ENCODE measurements around the gene MCM3AP.
A peak's percentile ranks its signal among the peaks of the same experiment; 100 is the strongest.

The MCM3AP gene
- total RNA-seq: 189 to 261 (median 235) reads per million in 4 experiments

- no peak for DNase-seq
Observed at GRCh38 chr21:46285206-46285661, at the start of gene MCM3AP. Gene MCM3AP, minus strand, starts transcription at chr21:46285611. Its CDS starts 325 bp downstream, at chr21:46285286.

DNA sequence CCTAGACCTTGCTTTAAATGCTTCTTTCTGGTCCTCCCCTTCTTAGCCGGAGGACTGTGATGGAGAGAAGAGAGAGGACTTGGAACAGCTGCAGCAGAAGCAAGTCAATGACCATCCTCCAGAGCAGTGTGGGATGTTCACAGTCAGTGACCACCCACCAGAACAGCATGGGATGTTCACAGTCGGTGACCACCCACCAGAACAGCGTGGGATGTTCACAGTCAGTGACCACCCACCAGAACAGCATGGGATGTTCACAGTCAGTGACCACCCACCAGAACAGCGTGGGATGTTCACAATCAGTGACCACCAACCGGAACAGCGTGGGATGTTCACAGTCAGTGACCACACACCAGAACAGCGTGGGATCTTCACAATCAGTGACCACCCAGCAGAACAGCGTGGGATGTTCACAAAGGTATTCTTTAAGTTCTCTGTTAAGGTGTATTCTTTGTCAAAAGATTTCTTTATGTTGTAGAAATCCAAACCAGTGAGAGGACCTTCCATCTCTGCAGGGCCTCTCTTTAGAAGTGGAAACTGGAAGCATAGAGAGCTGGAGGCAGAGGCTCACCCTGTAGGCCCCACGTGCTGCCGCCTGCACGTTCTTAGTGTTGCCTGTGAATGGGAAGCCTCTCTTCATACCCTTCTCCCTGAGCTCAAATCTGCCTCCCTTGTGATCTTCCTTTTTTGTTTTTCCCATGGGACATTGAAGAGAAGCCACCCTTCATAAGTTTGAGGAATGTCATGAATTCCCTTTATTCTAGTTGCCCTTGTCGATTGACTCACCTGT is 49.1 kb upstream of the MCM3AP start:
- DNase-seq: no peak

GRCh38 chr21:46329796-46330195 is 44.4 kb upstream of the MCM3AP start:
- no peak for DNase-seq

DNA sequence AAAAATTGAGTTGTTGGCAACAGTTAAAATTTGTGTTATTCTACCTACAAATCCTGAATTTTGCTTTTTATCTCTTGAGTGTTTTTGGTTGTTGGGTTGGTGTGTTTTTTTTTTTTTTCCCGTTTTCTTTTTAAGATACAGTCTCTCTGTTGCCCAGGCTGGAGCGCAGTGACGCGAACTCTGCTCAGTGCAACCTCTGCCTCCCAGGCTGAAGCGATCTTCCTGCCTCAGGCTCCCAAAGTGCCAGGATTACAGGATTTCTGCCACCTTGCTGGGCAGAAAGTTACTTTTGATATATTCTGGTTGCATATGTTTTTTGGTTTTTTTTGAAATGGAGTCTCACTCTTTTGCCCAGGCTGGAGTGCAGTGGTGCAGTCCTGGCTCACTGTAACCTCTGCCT is 42.7 kb upstream of the MCM3AP start:
- DNase-seq: no peak

DNA sequence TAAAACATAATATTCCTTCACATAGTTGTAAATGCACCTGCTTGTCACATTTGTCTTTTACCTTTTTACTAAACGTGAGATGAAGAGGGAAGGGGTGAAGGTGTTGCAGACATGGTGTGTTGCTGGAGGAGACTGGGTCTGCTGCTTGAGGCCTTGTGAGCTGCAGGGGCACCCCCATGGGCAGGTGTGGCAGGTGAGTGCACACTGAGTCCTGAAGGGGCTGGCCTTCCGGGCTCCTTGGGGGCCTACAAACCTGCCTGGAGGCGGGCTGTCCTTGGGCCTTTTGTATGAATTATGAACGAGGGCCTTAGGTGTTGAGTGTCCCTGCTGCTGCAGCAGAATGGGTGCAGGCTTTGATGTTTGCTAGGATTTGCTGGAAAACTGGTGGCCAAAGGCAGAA is 42.3 kb upstream of the MCM3AP start:
- no peak for DNase-seq

DNA sequence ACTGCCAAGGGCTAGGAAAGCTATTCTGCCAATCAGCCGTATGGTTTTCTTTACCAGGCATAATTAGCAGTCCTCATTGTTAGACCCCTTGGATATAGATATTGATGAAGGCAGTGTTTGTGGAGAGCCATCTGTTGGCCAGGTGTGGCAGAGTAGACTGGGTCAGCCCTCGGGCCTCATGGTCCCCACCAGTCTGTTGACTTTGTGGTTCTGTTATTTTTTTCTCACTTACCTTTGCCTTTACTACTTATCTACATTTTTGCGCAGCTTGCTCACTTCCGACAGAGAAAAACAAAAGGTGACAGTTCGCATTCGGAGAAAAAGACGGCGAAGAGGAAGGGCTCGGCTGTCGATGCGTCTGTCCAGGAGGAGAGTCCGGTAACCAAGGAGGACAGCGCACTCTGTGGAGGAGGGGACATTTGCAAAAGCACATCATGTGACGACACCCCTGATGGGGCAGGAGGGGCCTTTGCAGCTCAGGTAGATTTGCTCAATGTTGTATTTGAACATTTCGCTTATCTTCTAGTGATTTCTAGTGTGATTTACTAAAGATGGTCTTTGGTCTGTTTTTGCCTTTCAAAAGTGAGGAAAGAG is 40.8 kb upstream of the MCM3AP start:
- no peak for DNase-seq

DNA sequence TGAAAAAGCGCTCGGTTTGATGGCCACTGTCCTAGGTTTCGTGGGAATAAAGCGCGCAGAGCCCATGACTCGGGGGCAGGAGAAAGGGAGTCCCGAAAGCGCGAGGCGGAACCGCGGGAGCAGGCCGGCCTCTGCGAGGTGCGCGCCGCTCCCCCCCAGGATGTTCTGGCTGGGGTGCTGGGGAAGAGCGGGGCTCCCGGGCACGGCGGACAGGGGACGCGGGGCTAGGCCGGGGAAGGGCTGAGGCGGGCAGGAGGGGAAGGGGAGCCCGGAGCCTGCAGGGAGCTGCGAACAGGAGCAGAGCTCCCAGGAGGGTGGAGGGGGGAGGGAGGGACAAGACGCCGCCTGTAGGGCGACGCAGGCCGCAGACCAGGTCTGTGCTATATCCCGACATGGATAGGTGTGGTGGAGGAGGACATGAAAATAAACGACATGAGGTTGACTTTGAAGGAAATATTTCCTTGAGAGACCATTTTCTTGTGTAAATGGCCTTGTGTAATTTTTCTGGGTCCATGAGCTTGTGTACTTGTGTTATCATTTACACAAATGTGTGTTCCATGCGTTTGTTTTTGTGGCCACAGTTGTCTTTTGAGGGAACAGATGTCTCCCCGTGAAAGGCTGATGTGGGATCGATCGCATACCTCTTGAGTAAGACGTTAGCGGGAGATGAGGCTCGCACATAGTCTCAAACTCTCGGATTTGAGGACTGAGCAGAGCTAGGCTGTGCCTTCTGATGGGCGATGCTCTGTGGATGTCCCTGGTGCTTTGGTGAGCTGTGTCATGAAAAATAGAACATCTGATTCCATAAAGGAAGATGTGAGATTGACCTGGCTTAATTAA is 39.9 kb upstream of the MCM3AP start:
- peak; percentile 25 for DNase-seq

- peak; percentile 87 for DNase-seq
Observed at GRCh38 chr21:46324390-46325072, 39.1 kb upstream of the MCM3AP start.

GRCh38 chr21:46323710-46324389 is 38.4 kb upstream of the MCM3AP start, which contains the start of the genes C21orf58 and PCNT:
Gene C21orf58, minus strand, starts transcription at chr21:46323870. Its CDS starts 1,132 bp downstream, at chr21:46322738.
Gene PCNT, plus strand, starts transcription at chr21:46324156. Its CDS starts 73 bp downstream, at chr21:46324229.
- DNase-seq: peak; percentile 96

DNA sequence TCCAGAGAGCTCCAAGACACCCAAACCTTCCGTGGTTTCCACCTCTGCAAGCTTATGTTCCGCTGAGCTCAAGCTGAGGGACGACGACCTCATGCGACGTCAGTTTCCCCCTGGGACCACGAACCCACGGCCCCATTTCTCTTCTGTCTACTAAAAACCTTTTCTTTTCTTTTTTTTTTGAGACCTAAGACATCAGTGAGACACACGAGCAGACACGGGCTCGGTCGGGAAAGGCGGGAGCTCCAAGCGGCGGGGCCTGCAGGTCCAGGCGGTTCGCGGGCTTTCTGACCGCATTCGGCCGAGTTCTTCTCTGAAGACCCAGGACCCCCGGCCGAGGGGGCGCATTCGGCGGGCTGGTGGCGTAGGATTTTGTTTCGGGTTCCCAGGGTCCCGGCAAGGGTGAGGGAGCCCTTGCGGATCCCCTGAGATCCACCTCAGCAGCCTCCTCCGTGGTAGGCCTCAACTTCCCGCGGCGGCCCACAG is 37.9 kb upstream of the MCM3AP start:
- no peak for DNase-seq

- no peak for DNase-seq
Observed at GRCh38 chr21:46322351-46323226, 37.2 kb upstream of the MCM3AP start.

- DNase-seq: no peak
Observed at GRCh38 chr21:46320331-46320801, 35.0 kb upstream of the MCM3AP start.

DNA sequence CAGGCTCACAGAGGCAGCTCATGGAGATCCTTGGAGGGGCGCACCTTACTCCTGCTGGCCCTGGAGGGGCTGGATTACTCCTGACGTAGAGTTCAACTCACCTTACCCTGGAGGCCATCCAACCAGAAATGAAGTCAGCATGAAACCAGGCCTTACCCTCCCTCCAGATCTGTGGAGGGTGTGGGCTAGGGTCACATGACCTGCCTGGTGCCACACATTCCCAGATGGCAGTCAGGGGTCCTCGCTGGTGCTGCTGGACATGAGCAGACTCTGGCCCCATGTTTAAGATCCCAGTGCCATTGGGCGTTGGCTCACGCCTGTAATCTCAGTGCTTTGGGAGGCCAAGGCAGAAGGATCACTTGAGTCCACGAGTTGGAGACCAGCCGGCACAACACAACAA is 33.8 kb upstream of the MCM3AP start:
- no peak for DNase-seq

- DNase-seq: no peak
Observed at GRCh38 chr21:46318464-46318845, 33.0 kb upstream of the MCM3AP start.

GRCh38 chr21:46317710-46318463 is 32.5 kb upstream of the MCM3AP start:
- DNase-seq: no peak

DNA sequence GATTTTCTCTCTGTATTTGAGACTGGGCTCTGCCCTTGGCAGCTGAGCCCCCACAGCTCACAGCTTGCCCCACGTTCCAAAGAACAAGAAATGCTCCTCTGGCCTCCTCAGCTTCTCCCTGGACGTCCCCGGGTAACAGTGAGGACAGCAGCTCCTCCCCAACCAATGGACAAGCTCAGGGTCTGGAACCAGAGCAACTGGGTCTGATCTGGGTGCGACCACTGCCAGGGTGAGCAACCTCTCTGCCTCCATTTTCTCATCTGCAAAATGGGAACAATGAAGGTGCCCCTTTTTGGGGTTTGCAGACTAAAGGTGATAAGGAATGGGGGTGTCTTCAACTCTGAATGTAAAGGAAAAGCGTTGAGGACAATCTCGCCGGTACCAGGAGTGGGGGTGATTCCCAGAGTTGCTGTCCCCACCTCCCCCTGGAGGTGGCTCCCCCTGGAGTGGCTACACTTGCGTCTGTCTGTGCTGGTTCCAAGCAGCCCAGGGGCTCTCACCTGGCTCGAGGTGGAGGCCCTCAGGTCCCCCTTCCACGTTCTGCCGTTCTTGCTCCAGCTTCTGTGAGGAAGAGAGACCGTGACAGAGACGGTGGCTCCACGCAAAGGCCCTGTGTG is 31.4 kb upstream of the MCM3AP start:
- DNase-seq: no peak

DNA sequence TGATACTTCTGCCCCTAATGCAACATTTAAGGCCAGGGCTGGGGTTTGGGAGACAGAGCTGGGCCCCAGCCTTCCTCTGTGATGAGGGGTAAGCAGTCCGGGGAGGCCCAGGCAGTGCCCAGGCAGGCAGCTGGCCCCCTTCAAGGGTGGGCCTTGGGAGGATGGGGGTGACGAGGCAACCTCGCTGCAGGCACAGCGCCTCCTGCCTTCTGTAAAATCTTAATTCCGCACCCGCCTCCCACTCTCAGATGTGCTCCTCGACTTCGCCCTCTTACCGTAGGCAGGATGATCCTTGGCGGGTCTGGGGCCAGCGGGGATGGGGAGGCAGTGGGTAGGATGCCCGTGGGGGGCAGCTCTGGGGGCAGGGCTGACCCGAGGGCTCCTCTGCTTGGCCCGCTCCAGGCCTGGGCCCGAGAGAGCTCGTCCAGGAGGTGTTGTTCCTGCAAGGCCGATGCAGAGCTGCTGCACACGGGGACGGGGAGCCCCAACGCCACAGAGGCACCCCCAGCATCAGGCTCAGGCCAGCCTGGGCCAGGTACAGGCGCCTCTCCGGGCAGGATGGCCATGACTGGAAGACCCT is 29.1 kb upstream of the MCM3AP start:
- no peak for DNase-seq

GRCh38 chr21:46312949-46313348 is 27.5 kb upstream of the MCM3AP start:
- DNase-seq: no peak

GRCh38 chr21:46311568-46311967 is 26.2 kb upstream of the MCM3AP start:
- no peak for DNase-seq
